H1 (cell line): ENCODE data around the gene NOVA1. TPM values are rescaled to one million over a fixed set of nuclear protein-coding genes. Genes with fewer than 3 reads are reported as not detected.

Source experiments
- CTCF ChIA-PET: fragments of 300-600 bp; sonication (Branson Sonifier 250); formaldehyde crosslinking; loops from one replicate; lab custom pipeline; 2021; ENCODE audit not compliant: partially characterized antibody; lab: Charles Lee
- POLR2A ChIA-PET: fragments of 300-600 bp; sonication (Branson Sonifier 250); formaldehyde crosslinking; loops from one replicate; lab custom pipeline; 2021; ENCODE audit warnings: inconsistent platforms; ENCODE audit not compliant: partially characterized antibody; lab: Charles Lee
- DNase-seq, 2 experiments: peaks; one replicate each; pipeline versions ENCODE4 v3.0.0 to v3.0.0-alpha.2; 2010 to 2022; ENCODE audit warnings: low spot score in 2 of 2, low read depth in 1 of 2, mixed read lengths in 1 of 2
- FAIRE-seq: peaks from 2 replicates; lab custom pipeline; 2011; peaks lifted over from hg19 to GRCh38; lab: Jason Lieb, UNC
- H2AFZ ChIP-seq: 2 replicates; pipeline ENCODE4 v1.8.1; 2012; ENCODE audit warnings: low read length, inconsistent platforms
- H2AK5ac ChIP-seq: 2 replicates; pipeline ENCODE4 v1.6.1; 2013; ENCODE audit warnings: low read depth, low read length
- H2BK120ac ChIP-seq: replicated peaks from 2 replicates; pipeline ENCODE3; 2013; ENCODE audit warnings: low read depth, low read length, inconsistent platforms
- H2BK12ac ChIP-seq: 2 replicates; pipeline ENCODE4 v1.6.1; 2013; ENCODE audit warnings: low read depth, low read length
- H2BK15ac ChIP-seq: 2 replicates; pipeline ENCODE4 v1.6.1; 2013; ENCODE audit warnings: low read length
- H2BK20ac ChIP-seq: 2 replicates; pipeline ENCODE4 v1.6.1; 2013; ENCODE audit warnings: low read length
- H2BK5ac ChIP-seq: 2 replicates; pipeline ENCODE4 v1.6.1; 2013; ENCODE audit warnings: low read depth, low read length
- H3K14ac ChIP-seq: 2 replicates; pipeline ENCODE4 v1.6.1; 2013; ENCODE audit warnings: inconsistent platforms; ENCODE audit not compliant: insufficient read length
- H3K18ac ChIP-seq: 2 replicates; pipeline ENCODE4 v1.6.1; 2013; ENCODE audit warnings: low read length; ENCODE audit errors: extremely low read depth
- H3K23ac ChIP-seq: 2 replicates; pipeline ENCODE4 v1.6.1; 2013; ENCODE audit warnings: inconsistent platforms; ENCODE audit not compliant: insufficient read length
- H3K23me2 ChIP-seq: 2 replicates; pipeline ENCODE4 v1.6.1; 2013; ENCODE audit warnings: low read depth, low read length
- H3K27ac ChIP-seq: 2 replicates; pipeline ENCODE4 v1.6.1; 2011; ENCODE audit warnings: low read depth, low read length, inconsistent platforms
- H3K27me3 ChIP-seq, 4 experiments: replicated peaks in 1 of 4; 1 replicate in 1 of 4; 2 replicates in 3 of 4; pipeline versions ENCODE4 v1.6.1 to v1.8.1; 2011 to 2013; ENCODE audit warnings: low read length in 3 of 4, mild to moderate bottlenecking in 3 of 4, inconsistent platforms in 2 of 4, mixed read lengths in 2 of 4, moderate library complexity in 1 of 4; ENCODE audit not compliant: control insufficient read depth in 3 of 4, insufficient read depth in 3 of 4; ENCODE audit errors: extremely low read depth in 1 of 4
- H3K36me3 ChIP-seq, 4 experiments: 2 replicates each; pipeline versions ENCODE4 v1.6.1 to v1.8.1; 2011 to 2013; ENCODE audit warnings: mild to moderate bottlenecking in 4 of 4, low read length in 3 of 4, moderate library complexity in 2 of 4, control low read depth in 1 of 4, inconsistent platforms in 1 of 4; ENCODE audit not compliant: insufficient read depth in 4 of 4, control insufficient read depth in 2 of 4
- H3K4ac ChIP-seq: replicated peaks from 2 replicates; pipeline ENCODE3; 2013; ENCODE audit warnings: low read length, low read depth, mixed read lengths, inconsistent platforms; ENCODE audit not compliant: insufficient read length
- H3K4me1 ChIP-seq, 4 experiments: replicated peaks in 1 of 4; 1 replicate in 1 of 4; 2 replicates in 3 of 4; pipeline versions ENCODE4 v1.6.1 to v1.8.1; 2011 to 2013; ENCODE audit warnings: low read length in 3 of 4, inconsistent platforms in 2 of 4, mixed read lengths in 1 of 4; ENCODE audit not compliant: insufficient read depth in 4 of 4, control insufficient read depth in 3 of 4
- H3K4me2 ChIP-seq, 2 experiments: 2 replicates each; pipeline versions ENCODE4 v1.6.1 to v1.8.1; 2011 to 2013; ENCODE audit warnings: low read depth in 2 of 2, low read length in 2 of 2, control low read depth in 1 of 2, inconsistent platforms in 1 of 2, mild to moderate bottlenecking in 1 of 2; ENCODE audit not compliant: insufficient read depth in 1 of 2
- H3K4me3 ChIP-seq, 4 experiments: fragments of 200-600, 300-600 bp in 1 of 4; sonication (generic), shearing (Covaris generic), sonication (Bioruptor Twin) in 1 of 4; 2 replicates each; pipeline versions ENCODE4 v1.5.1 to v1.8.1; 2011 to 2016; ENCODE audit warnings: low read length in 4 of 4, low read depth in 3 of 4, control low read depth in 2 of 4, inconsistent platforms in 2 of 4, mild to moderate bottlenecking in 2 of 4, mixed read lengths in 1 of 4, moderate library complexity in 1 of 4; ENCODE audit not compliant: insufficient read depth in 2 of 4; ENCODE audit errors: extremely low read depth in 1 of 4
- H3K56ac ChIP-seq: replicated peaks from 2 replicates; pipeline ENCODE3; 2013; ENCODE audit warnings: low read depth, mild to moderate bottlenecking, mixed read lengths, low read length, inconsistent platforms; ENCODE audit not compliant: insufficient read length
- H3K79me1 ChIP-seq: 2 replicates; pipeline ENCODE4 v1.6.1; 2013; ENCODE audit warnings: low read depth, low read length, control low read depth
- H3K79me2 ChIP-seq, 2 experiments: 2 replicates each; pipeline versions ENCODE4 v1.6.1 to v1.8.1; 2012 to 2013; ENCODE audit warnings: low read length in 2 of 2, mild to moderate bottlenecking in 2 of 2, inconsistent platforms in 1 of 2; ENCODE audit not compliant: insufficient read depth in 2 of 2, control insufficient read depth in 1 of 2
- H3K9ac ChIP-seq, 4 experiments: replicated peaks in 1 of 4; 1 replicate in 1 of 4; 2 replicates in 3 of 4; pipeline versions ENCODE4 v1.6.1 to v1.8.1; 2011 to 2013; ENCODE audit warnings: low read depth in 3 of 4, low read length in 3 of 4, control low read depth in 2 of 4, mild to moderate bottlenecking in 2 of 4, moderate library complexity in 2 of 4, inconsistent platforms in 1 of 4; ENCODE audit errors: extremely low read depth in 1 of 4
- H3K9me3 ChIP-seq, 2 experiments: 2 replicates each; pipeline versions ENCODE4 v1.6.1 to v1.8.1; 2012 to 2013; ENCODE audit warnings: mild to moderate bottlenecking in 2 of 2, moderate library complexity in 2 of 2, control low read depth in 1 of 2, inconsistent platforms in 1 of 2, low read depth in 1 of 2, low read length in 1 of 2, mixed read lengths in 1 of 2; ENCODE audit not compliant: insufficient read depth in 2 of 2
- H4K20me1 ChIP-seq, 2 experiments: replicated peaks in 1 of 2; 2 replicates each; pipeline versions ENCODE3 to v1.8.1; 2011 to 2013; ENCODE audit warnings: inconsistent platforms in 2 of 2, low read length in 2 of 2, mild to moderate bottlenecking in 1 of 2; ENCODE audit not compliant: insufficient read depth in 2 of 2, control insufficient read depth in 1 of 2
- H4K5ac ChIP-seq: 2 replicates; pipeline ENCODE4 v1.6.1; 2013; ENCODE audit warnings: low read length, low read depth, mixed read lengths, inconsistent platforms; ENCODE audit not compliant: insufficient read length
- H4K8ac ChIP-seq: 2 replicates; pipeline ENCODE4 v1.8.0; 2013; ENCODE audit warnings: mild to moderate bottlenecking, moderate library complexity, low read length, inconsistent platforms; ENCODE audit not compliant: insufficient read depth; ENCODE audit errors: extremely low read depth
- H4K91ac ChIP-seq: replicated peaks from 2 replicates; pipeline ENCODE3; 2013; ENCODE audit warnings: low read length, mixed read lengths, inconsistent platforms; ENCODE audit not compliant: insufficient read length
- ASH2L ChIP-seq: fragments of 200-600, 300-600 bp; sonication (generic); IDR thresholded peaks from one replicate; pipeline ENCODE4 v1.7.1; 2017; ENCODE audit warnings: low read length
- CBX8 ChIP-seq: fragments of 300-800, 300-1000 bp; sonication (generic); IDR thresholded peaks from 2 replicates; pipeline ENCODE4 v1.7.1; 2016; ENCODE audit warnings: low read depth, low read length, borderline replicate concordance
- CEBPB ChIP-seq: IDR thresholded peaks from 2 replicates; pipeline ENCODE4 v1.6.1; 2012; ENCODE audit warnings: low read depth, low read length
- CHD2 ChIP-seq: IDR thresholded peaks from 2 replicates; pipeline ENCODE4 v1.6.1; 2012; ENCODE audit warnings: low read length, improper control_type of control experiment
- CTCF ChIP-seq, 3 experiments: IDR thresholded peaks; 1 replicate in 2 of 3; 2 replicates in 1 of 3; pipeline versions ENCODE4 v1.5.1 to v1.6.1; 2011; ENCODE audit warnings: low read length in 3 of 3, mild to moderate bottlenecking in 3 of 3, inconsistent platforms in 2 of 3, low read depth in 1 of 3, moderate library complexity in 1 of 3; ENCODE audit not compliant: insufficient read depth in 1 of 3; ENCODE audit errors: control extremely low read depth in 1 of 3
- EP300 ChIP-seq, 2 experiments: IDR thresholded peaks; 1 replicate in 1 of 2; 2 replicates in 1 of 2; pipeline ENCODE4 v1.6.1; 2011 to 2012; ENCODE audit warnings: low read depth in 2 of 2, low read length in 2 of 2, mild to moderate bottlenecking in 2 of 2, borderline replicate concordance in 1 of 2, inconsistent platforms in 1 of 2, moderate library complexity in 1 of 2
- HDAC2 ChIP-seq, 2 experiments: fragments of 300-600 bp in 1 of 2; sonication (generic) in 1 of 2; IDR thresholded peaks; 2 replicates each; pipeline ENCODE4 v1.6.1; 2011 to 2012; ENCODE audit warnings: low read depth in 2 of 2, low read length in 2 of 2, mild to moderate bottlenecking in 2 of 2, moderate library complexity in 2 of 2, borderline replicate concordance in 1 of 2, inconsistent platforms in 1 of 2
- KDM1A ChIP-seq: fragments of 200-600, 300-600 bp; sonication (generic); IDR thresholded peaks from 2 replicates; pipeline ENCODE4 v1.7.1; 2016; ENCODE audit warnings: mild to moderate bottlenecking, low read length, borderline replicate concordance
- NRF1 ChIP-seq: IDR thresholded peaks from 2 replicates; pipeline ENCODE4 v1.6.1; 2011; ENCODE audit warnings: mild to moderate bottlenecking, low read depth, low read length, improper control_type of control experiment
- SAP30 ChIP-seq: fragments of 300-600 bp; sonication (generic); IDR thresholded peaks from 2 replicates; pipeline ENCODE4 v1.7.1; 2012; ENCODE audit warnings: low read length, moderate library complexity, mild to moderate bottlenecking, inconsistent platforms; ENCODE audit not compliant: insufficient read depth, insufficient replicate concordance
- SP4 ChIP-seq: IDR thresholded peaks from 2 replicates; pipeline ENCODE4 v1.6.1; 2012; ENCODE audit warnings: low read length, inconsistent platforms
- TEAD4 ChIP-seq: IDR thresholded peaks from 2 replicates; pipeline ENCODE4 v1.6.1; 2012; ENCODE audit warnings: low read depth, low read length, inconsistent platforms, mixed read lengths
- WGBS, 2 experiments: shearing (Covaris generic) in 1 of 2; methylation state at CpG; one replicate each; pipeline versions ENCODE4 v1.1.6 to v1.1.7; 2013 to 2015; ENCODE audit warnings: low lambda C conversion rate in 2 of 2, mixed read lengths in 2 of 2, inconsistent platforms in 1 of 2, low coverage in 1 of 2, missing lambda C conversion rate in 1 of 2; ENCODE audit not compliant: insufficient replicate concordance in 2 of 2, insufficient coverage in 1 of 2, insufficient read length in 1 of 2; ENCODE audit errors: extremely low coverage in 1 of 2, missing lambda C conversion rate in 1 of 2; 5-methylcytosine and 5-hydroxymethylcytosine counted together
- polyA plus RNA-seq, 7 experiments: library from polyadenylated mRNA; depleted of rRNA in 3 of 7; stranded (reverse) in 5 of 7; unstranded in 2 of 7; fragments of >200 nt in 5 of 7; fragments of 200-250 nt in 2 of 7; gene quantifications; 1 replicate in 5 of 7; 2 replicates in 1 of 7; 4 replicates in 1 of 7; pipeline versions ENCODE4 v1.2.1 to v1.2.3, GENCODE V29; 2011 to 2013; ENCODE audit warnings: missing spikeins in 2 of 7, mixed read lengths in 2 of 7
- total RNA-seq: library from RNA; stranded (reverse); fragmentation: NEBNext Ultra II Directional; extraction: Animal tissue kit (Norgen Biotek cat#: 25700); gene quantifications from 2 replicates; pipeline ENCODE4 v1.2.1, GENCODE V29; 2021

Gene NOVA1
- total and polyA plus RNA-seq, 2 of the 8 experiments (the other 6 are each of a cell fraction or from before 2014, with no cell fraction given), result 6.8 to 12.7 TPM

GRCh38 chr14:26415618-26416123 lies 182.2 kb downstream of the NOVA1 start:
- CTCF ChIA-PET, result no interaction called here
- TF ChIP-seq SP4, result no peak
- TF ChIP-seq CHD2, result no peak
- TF ChIP-seq KDM1A, result no peak
- TF ChIP-seq CBX8, result no peak
- TF ChIP-seq CTCF (IDR thresholded peaks at IDR 0.05; ENCODE audit: control extremely low read depth in 1 of 3, insufficient read depth in 1 of 3, low read depth in 1 of 3, low read length in 3 of 3), result no peak
- no peak for TF ChIP-seq CEBPB
- no peak for TF ChIP-seq HDAC2 (IDR thresholded peaks at IDR 0.05; ENCODE audit: borderline replicate concordance in 1 of 2, low read depth in 2 of 2, low read length in 2 of 2)
- TF ChIP-seq TEAD4, result no peak
- no peak for TF ChIP-seq ASH2L
- TF ChIP-seq SAP30, result no peak
- TF ChIP-seq EP300 (IDR thresholded peaks at IDR 0.05; ENCODE audit: borderline replicate concordance in 1 of 2, low read depth in 2 of 2, low read length in 2 of 2), result no peak
- no peak for TF ChIP-seq NRF1

More at GRCh38 chr14:26415618-26416123, 182.2 kb downstream of the NOVA1 start:
- H3K4me3 ChIP-seq, result no peak overlapping the region
- H3K27ac ChIP-seq, result no peak overlapping the region
- no peaks in the 10 kb centered on the region for H4K20me1 ChIP-seq
- H3K9ac ChIP-seq, result no peak overlapping the region
- H2AFZ ChIP-seq, result no peak overlapping the region
- no peak overlapping the region for H3K23ac ChIP-seq
- no peak overlapping the region for H3K18ac ChIP-seq
- DNase-seq, result no peak
- no peak overlapping the region for H2BK120ac ChIP-seq
- no peaks in the 10 kb centered on the region for H3K27me3 ChIP-seq
- no peaks in the 10 kb centered on the region for H3K79me1 ChIP-seq
- no peak overlapping the region for H3K14ac ChIP-seq
- no peaks in the 10 kb centered on the region for H3K36me3 ChIP-seq
- H3K4me2 ChIP-seq, result no peak overlapping the region
- no peak overlapping the region for H2BK12ac ChIP-seq
- no peaks in the 10 kb centered on the region for H3K9me3 ChIP-seq
- H3K56ac ChIP-seq, result no peak overlapping the region
- H2BK15ac ChIP-seq, result no peak overlapping the region
- no peak overlapping the region for H4K8ac ChIP-seq
- H3K4me1 ChIP-seq, result no peaks in the 10 kb centered on the region
- no peaks in the 10 kb centered on the region for H3K79me2 ChIP-seq
- H2AK5ac ChIP-seq, result no peak overlapping the region
- 96% methylated on average over 7 of the region's 7 CpGs; no CpG with 5 or more reads in 1 of the 2 experiments for WGBS, 2 experiments
- no peak overlapping the region for H3K4ac ChIP-seq
- no peak overlapping the region for H4K5ac ChIP-seq
- no peaks in the 10 kb centered on the region for H3K23me2 ChIP-seq
- no peak overlapping the region for H2BK20ac ChIP-seq
- POLR2A ChIA-PET, result no interaction called here
- H4K91ac ChIP-seq, result no peak overlapping the region
- no peak overlapping the region for H2BK5ac ChIP-seq
- FAIRE-seq, result no peak
